SK-N-SH (cell line): ENCODE measurements around the gene RNF187. TPM values are rescaled to one million over a fixed set of nuclear protein-coding genes. Genes with fewer than 3 reads are reported as not detected.

Experiments used
- CTCF ChIA-PET: fragments of 300-600, 350-600 bp; formaldehyde crosslinking; extraction: SDS; loops from one replicate; lab custom pipeline; 2021; lab: Yijun Ruan, JAX
- POLR2A ChIA-PET: fragments of 350-600 bp; sonication (Branson Sonifier 250); formaldehyde crosslinking; extraction: SDS; loops from one replicate; lab custom pipeline; 2020; ENCODE audit warnings: antibody characterized with exemption, inconsistent platforms; lab: Yijun Ruan, JAX
- DNase-seq: peaks from one replicate; pipeline ENCODE4 v3.0.0; 2012
- H2AFZ ChIP-seq: fragments of 200-600 bp; sonication (generic); 2 replicates; pipeline ENCODE4 v1.8.1; 2016; ENCODE audit warnings: antibody characterized with exemption, mild to moderate bottlenecking, low read depth
- H3F3A ChIP-seq: fragments of 200-600 bp; sonication (generic); replicated peaks from 2 replicates; pipeline ENCODE3; 2016; ENCODE audit warnings: antibody characterized with exemption, mild to moderate bottlenecking; ENCODE audit not compliant: insufficient read depth
- H3K27ac ChIP-seq, 2 experiments: fragments of 200-500 bp in 1 of 2; fragments of 200-600 bp in 1 of 2; sonication (Bioruptor generic) in 1 of 2; sonication (generic), shearing (Covaris generic) in 1 of 2; 2 replicates each; pipeline versions ENCODE4 v1.5.1 to v1.6.1; 2014 to 2016; ENCODE audit warnings: low read depth in 2 of 2, inconsistent platforms in 1 of 2, low read length in 1 of 2, mild to moderate bottlenecking in 1 of 2, mixed read lengths in 1 of 2
- H3K27me3 ChIP-seq: fragments of 200-600 bp; sonication (generic), shearing (Covaris generic); 2 replicates; pipeline ENCODE4 v1.6.1; 2016; ENCODE audit warnings: mixed run types; ENCODE audit not compliant: insufficient read depth
- H3K36me3 ChIP-seq, 2 experiments: fragments of 200-500 bp in 1 of 2; fragments of 200-600 bp in 1 of 2; sonication (Bioruptor generic) in 1 of 2; sonication (generic) in 1 of 2; replicated peaks in 1 of 2; 2 replicates each; pipeline versions ENCODE3 to v1.5.1; 2014 to 2016; ENCODE audit warnings: low read length in 1 of 2, mild to moderate bottlenecking in 1 of 2; ENCODE audit not compliant: insufficient read depth in 2 of 2, control insufficient read depth in 1 of 2
- H3K4me1 ChIP-seq, 2 experiments: fragments of 200-500 bp in 1 of 2; fragments of 200-600 bp in 1 of 2; sonication (Bioruptor generic) in 1 of 2; sonication (generic), shearing (Covaris generic) in 1 of 2; 2 replicates each; pipeline versions ENCODE4 v1.5.1 to v1.6.1; 2014 to 2016; ENCODE audit warnings: low read depth in 1 of 2, low read length in 1 of 2, mixed run types in 1 of 2; ENCODE audit not compliant: insufficient read depth in 2 of 2, control insufficient read depth in 1 of 2
- H3K4me2 ChIP-seq: fragments of 200-600 bp; sonication (generic), shearing (Covaris generic); 2 replicates; pipeline ENCODE4 v1.6.1; 2017; ENCODE audit warnings: mixed run types
- H3K4me3 ChIP-seq, 2 experiments: fragments of 200-500 bp in 1 of 2; fragments of 200-600 bp in 1 of 2; sonication (Bioruptor generic) in 1 of 2; sonication (generic), shearing (Covaris generic) in 1 of 2; 2 replicates each; pipeline versions ENCODE4 v1.5.1 to v1.8.1; 2014 to 2016; ENCODE audit warnings: low read depth in 2 of 2, inconsistent platforms in 1 of 2, low read length in 1 of 2, mild to moderate bottlenecking in 1 of 2, mixed read lengths in 1 of 2, moderate library complexity in 1 of 2
- H3K79me2 ChIP-seq: fragments of 200-600 bp; sonication (generic); 2 replicates; pipeline ENCODE4 v1.8.1; 2017; ENCODE audit warnings: mild to moderate bottlenecking; ENCODE audit not compliant: insufficient read depth
- H3K9ac ChIP-seq: fragments of 200-600 bp; sonication (generic); 2 replicates; pipeline ENCODE4 v1.6.1; 2017; ENCODE audit warnings: mixed run types
- H3K9me2 ChIP-seq: fragments of 200-600 bp; sonication (generic); 2 replicates; pipeline ENCODE4 v1.6.1; 2017; ENCODE audit warnings: mixed run types
- H3K9me3 ChIP-seq: fragments of 200-600 bp; sonication (generic); 2 replicates; pipeline ENCODE4 v1.6.1; 2017; ENCODE audit warnings: mixed run types, mild to moderate bottlenecking, moderate library complexity
- H4K20me1 ChIP-seq: fragments of 200-600 bp; sonication (generic); 2 replicates; pipeline ENCODE4 v1.6.1; 2017; ENCODE audit warnings: mild to moderate bottlenecking, mixed run types; ENCODE audit not compliant: insufficient read depth
- CHD2 ChIP-seq: fragments of 150-350 bp; IDR thresholded peaks from 2 replicates; pipeline ENCODE4 v1.6.1; 2018; ENCODE audit warnings: low read length; ENCODE audit not compliant: partially characterized antibody
- EP300 ChIP-seq, 2 experiments: IDR thresholded peaks; 2 replicates each; pipeline versions ENCODE4 v1.4.0 to v1.6.1; 2012; ENCODE audit warnings: borderline replicate concordance in 1 of 2, low read depth in 1 of 2, low read length in 1 of 2
- EZH2phosphoT487 ChIP-seq: fragments of 200-600 bp; sonication (generic); IDR thresholded peaks from 2 replicates; pipeline ENCODE4 v1.6.1; 2017; ENCODE audit warnings: low read depth, mixed run types, mild to moderate bottlenecking, antibody characterized with exemption, moderate library complexity, borderline replicate concordance
- GATA2 ChIP-seq: sonication (generic); formaldehyde crosslinking; IDR thresholded peaks from 2 replicates; pipeline ENCODE4 v1.5.0; 2020; ENCODE audit warnings: mild to moderate bottlenecking, missing genetic modification reagents
- JUND ChIP-seq: IDR thresholded peaks from 2 replicates; pipeline ENCODE4 v1.4.0; 2012
- MEF2A ChIP-seq: IDR thresholded peaks from 2 replicates; pipeline ENCODE4 v1.4.0; 2012; ENCODE audit warnings: low read depth, borderline replicate concordance
- MXI1 ChIP-seq: IDR thresholded peaks from 2 replicates; pipeline ENCODE4 v1.6.1; 2012; ENCODE audit warnings: mild to moderate bottlenecking, low read depth, low read length, improper control_type of control experiment
- NFIC ChIP-seq: IDR thresholded peaks from 2 replicates; pipeline ENCODE4 v1.4.0; 2012; ENCODE audit warnings: borderline replicate concordance
- NRF1 ChIP-seq: IDR thresholded peaks from 2 replicates; pipeline ENCODE4 v1.6.1; 2012; ENCODE audit warnings: low read depth, mild to moderate bottlenecking, low read length
- POLR2AphosphoS5 ChIP-seq: IDR thresholded peaks from 2 replicates; pipeline ENCODE4 v1.6.1; 2012; ENCODE audit warnings: low read depth, low read length
- RAD21 ChIP-seq: IDR thresholded peaks from 2 replicates; pipeline ENCODE4 v1.6.1; 2012; ENCODE audit warnings: mild to moderate bottlenecking, low read length
- RCOR1 ChIP-seq: fragments of 150-350 bp; IDR thresholded peaks from 2 replicates; pipeline ENCODE4 v1.6.1; 2017; ENCODE audit warnings: antibody characterized with exemption, low read length
- RXRA ChIP-seq: IDR thresholded peaks from 2 replicates; pipeline ENCODE4 v1.4.0; 2012; ENCODE audit warnings: low read depth, mild to moderate bottlenecking, borderline replicate concordance
- TEAD4 ChIP-seq: IDR thresholded peaks from 2 replicates; pipeline ENCODE4 v1.4.0; 2012; ENCODE audit warnings: mild to moderate bottlenecking, borderline replicate concordance; ENCODE audit not compliant: insufficient read depth
- YY1 ChIP-seq: IDR thresholded peaks from 2 replicates; pipeline ENCODE4 v1.4.0; 2012; ENCODE audit warnings: low read depth, mild to moderate bottlenecking
- WGBS: methylation state at CpG from one replicate; pipeline ENCODE4 v1.1.6; 2017; ENCODE audit warnings: low lambda C conversion rate; 5-methylcytosine and 5-hydroxymethylcytosine counted together
- polyA plus RNA-seq, 3 experiments: library from polyadenylated mRNA; depleted of rRNA; stranded (reverse); fragments of >200 nt; gene quantifications; 2 replicates each; pipeline ENCODE4 v1.2.3, GENCODE V29; 2012
- TF ChIP-seq, protein P1 (sequence below): fragments of 150-350 bp; IDR thresholded peaks from 2 replicates; pipeline ENCODE4 v1.6.1; 2016; ENCODE audit warnings: mild to moderate bottlenecking, low read depth, low read length
- TF ChIP-seq, protein P2 (sequence below): IDR thresholded peaks from 2 replicates; pipeline ENCODE4; 2012
- TF ChIP-seq, protein P3 (sequence below): IDR thresholded peaks from 2 replicates; pipeline ENCODE4 v1.4.0; 2012; ENCODE audit warnings: low read depth, borderline replicate concordance

RNF187 gene
- polyA plus RNA-seq, 1 of the 3 experiments (the other 2 are of a cell fraction), result 71.1 TPM

- POLR2A ChIA-PET, result interaction anchor here (0.6 kb wide), 1 partner anchor 916 kb away, joined by 3 read pairs; no protein-coding TSS in a partner anchor
- no peak overlapping the region for H3K4me2 ChIP-seq
- H3K27me3 ChIP-seq, result peaks cover 37% of the 10 kb centered on the region
- H3K9me2 ChIP-seq, result no peaks in the 10 kb centered on the region
- H3K9me3 ChIP-seq, result no peaks in the 10 kb centered on the region
- no peaks in the 10 kb centered on the region for H3K79me2 ChIP-seq
- no peaks in the 10 kb centered on the region for H3F3A ChIP-seq
- no peaks in the 10 kb centered on the region for H3K36me3 ChIP-seq
- no peak for TF ChIP-seq MEF2A
- H2AFZ ChIP-seq, result no peak overlapping the region
- H3K9ac ChIP-seq, result no peak overlapping the region
- no peak for DNase-seq
- H4K20me1 ChIP-seq, result no peaks in the 10 kb centered on the region
- WGBS, result 19% methylated on average over 4 of the region's 4 CpGs
- no peak overlapping the region for H3K27ac ChIP-seq
- no peaks in the 10 kb centered on the region for H3K4me1 ChIP-seq
- CTCF ChIA-PET, result interaction anchor here (6.1 kb wide), 1 partner anchor 12 kb away, joined by 55 read pairs; no protein-coding TSS in a partner anchor
- H3K4me3 ChIP-seq, result no peak overlapping the region
Observed at GRCh38 chr1:228512781-228513198, 25.6 kb downstream of the RNF187 start.

GRCh38 chr1:228513236-228513900 lies 26.2 kb downstream of the RNF187 start:
- no peak overlapping the region for H2AFZ ChIP-seq
- ChIA-PET POLR2A (no interaction called here), CTCF (interaction anchor here (2.2 to 6.1 kb wide), 3 partner anchors 12 to 515 kb away, joined by 6 to 55 read pairs (median 22); no protein-coding TSS in a partner anchor)
- no peak for TF ChIP-seq RCOR1
- TF ChIP-seq NRF1, result no peak
- no peak for TF ChIP-seq TEAD4
- no peak for TF ChIP-seq RXRA
- TF ChIP-seq CHD2, result no peak
- TF ChIP-seq POLR2AphosphoS5, result no peak
- TF ChIP-seq EZH2phosphoT487, result no peak
- TF ChIP-seq JUND, result no peak
- TF ChIP-seq, protein P1, sequence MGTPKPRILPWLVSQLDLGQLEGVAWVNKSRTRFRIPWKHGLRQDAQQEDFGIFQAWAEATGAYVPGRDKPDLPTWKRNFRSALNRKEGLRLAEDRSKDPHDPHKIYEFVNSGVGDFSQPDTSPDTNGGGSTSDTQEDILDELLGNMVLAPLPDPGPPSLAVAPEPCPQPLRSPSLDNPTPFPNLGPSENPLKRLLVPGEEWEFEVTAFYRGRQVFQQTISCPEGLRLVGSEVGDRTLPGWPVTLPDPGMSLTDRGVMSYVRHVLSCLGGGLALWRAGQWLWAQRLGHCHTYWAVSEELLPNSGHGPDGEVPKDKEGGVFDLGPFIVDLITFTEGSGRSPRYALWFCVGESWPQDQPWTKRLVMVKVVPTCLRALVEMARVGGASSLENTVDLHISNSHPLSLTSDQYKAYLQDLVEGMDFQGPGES, result no peak
- H3K4me3 ChIP-seq, result no peak overlapping the region
- H3K9ac ChIP-seq, result no peak overlapping the region
- H3K4me2 ChIP-seq, result no peak overlapping the region
- 47% methylated on average over 13 of the region's 14 CpGs for WGBS
- no peaks in the 10 kb centered on the region for H3K4me1 ChIP-seq
- DNase-seq, result no peak
- H3K36me3 ChIP-seq, result no peaks in the 10 kb centered on the region
- H3K27me3 ChIP-seq, result peaks cover 37% of the 10 kb centered on the region
- H3K27ac ChIP-seq, result no peak overlapping the region
- no peaks in the 10 kb centered on the region for H3F3A ChIP-seq
- no peaks in the 10 kb centered on the region for H4K20me1 ChIP-seq
- H3K79me2 ChIP-seq, result no peaks in the 10 kb centered on the region
- H3K9me3 ChIP-seq, result no peaks in the 10 kb centered on the region
- H3K9me2 ChIP-seq, result no peaks in the 10 kb centered on the region

- H2AFZ ChIP-seq, result no peak overlapping the region
- no peaks in the 10 kb centered on the region for H3K79me2 ChIP-seq
- H3K9ac ChIP-seq, result no peak overlapping the region
- H3F3A ChIP-seq, result no peaks in the 10 kb centered on the region
- DNase-seq, result no peak
- POLR2A ChIA-PET, result no interaction called here
- H3K4me2 ChIP-seq, result no peak overlapping the region
- no peaks in the 10 kb centered on the region for H4K20me1 ChIP-seq
- H3K27me3 ChIP-seq, result peaks cover 39% of the 10 kb centered on the region
- H3K4me1 ChIP-seq, result no peaks in the 10 kb centered on the region
- H3K27ac ChIP-seq, result no peak overlapping the region
- H3K4me3 ChIP-seq, result no peak overlapping the region
- no peaks in the 10 kb centered on the region for H3K9me2 ChIP-seq
- CTCF ChIA-PET, result interaction anchor here (1.0 to 6.1 kb wide), 13 partner anchors 9 to 516 kb away, joined by 3 to 55 read pairs (median 4); partner anchors contain the start of gene IBA57
- H3K9me3 ChIP-seq, result no peaks in the 10 kb centered on the region
- WGBS, result 43% methylated on average over 7 of the region's 7 CpGs
- H3K36me3 ChIP-seq, result no peaks in the 10 kb centered on the region
- TF ChIP-seq MXI1 (no peak), YY1 (no peak), GATA2 (no peak), EP300 (IDR thresholded peaks at IDR 0.05; ENCODE audit: borderline replicate concordance in 1 of 2, low read depth in 1 of 2, low read length in 1 of 2) (no peak), CHD2 (no peak), RAD21 (no peak), NFIC (no peak)
- TF ChIP-seq, protein P2, sequence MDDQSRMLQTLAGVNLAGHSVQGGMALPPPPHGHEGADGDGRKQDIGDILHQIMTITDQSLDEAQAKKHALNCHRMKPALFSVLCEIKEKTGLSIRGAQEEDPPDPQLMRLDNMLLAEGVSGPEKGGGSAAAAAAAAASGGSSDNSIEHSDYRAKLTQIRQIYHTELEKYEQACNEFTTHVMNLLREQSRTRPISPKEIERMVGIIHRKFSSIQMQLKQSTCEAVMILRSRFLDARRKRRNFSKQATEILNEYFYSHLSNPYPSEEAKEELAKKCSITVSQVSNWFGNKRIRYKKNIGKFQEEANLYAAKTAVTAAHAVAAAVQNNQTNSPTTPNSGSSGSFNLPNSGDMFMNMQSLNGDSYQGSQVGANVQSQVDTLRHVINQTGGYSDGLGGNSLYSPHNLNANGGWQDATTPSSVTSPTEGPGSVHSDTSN, result no peak
- TF ChIP-seq, protein P3, sequence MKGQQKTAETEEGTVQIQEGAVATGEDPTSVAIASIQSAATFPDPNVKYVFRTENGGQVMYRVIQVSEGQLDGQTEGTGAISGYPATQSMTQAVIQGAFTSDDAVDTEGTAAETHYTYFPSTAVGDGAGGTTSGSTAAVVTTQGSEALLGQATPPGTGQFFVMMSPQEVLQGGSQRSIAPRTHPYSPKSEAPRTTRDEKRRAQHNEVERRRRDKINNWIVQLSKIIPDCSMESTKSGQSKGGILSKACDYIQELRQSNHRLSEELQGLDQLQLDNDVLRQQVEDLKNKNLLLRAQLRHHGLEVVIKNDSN, result no peak
Observed at GRCh38 chr1:228514421-228514820, 27.2 kb downstream of the RNF187 start.
